Stimulated activated CD4-positive, alpha-beta T cell treated with anti-CD3 and anti-CD28 coated beads, Interleukin-1b, Interleukin-23, amount 100 ng/mL, for 4 hours (primary cell): ENCODE measurements around the gene RMDN2.
"Not testable (repeated sequence)": the region's sequence is repeated elsewhere in the genome, so short reads cannot be mapped to it uniquely, and the experiment has no call there.

Experiments
- DNase-seq, 2 donors: peaks; one replicate each; pipeline ENCODE4 v3.0.0-alpha.2; 2020; ENCODE audit warnings: low read depth in 2 of 2

Gene RMDN2

DNA sequence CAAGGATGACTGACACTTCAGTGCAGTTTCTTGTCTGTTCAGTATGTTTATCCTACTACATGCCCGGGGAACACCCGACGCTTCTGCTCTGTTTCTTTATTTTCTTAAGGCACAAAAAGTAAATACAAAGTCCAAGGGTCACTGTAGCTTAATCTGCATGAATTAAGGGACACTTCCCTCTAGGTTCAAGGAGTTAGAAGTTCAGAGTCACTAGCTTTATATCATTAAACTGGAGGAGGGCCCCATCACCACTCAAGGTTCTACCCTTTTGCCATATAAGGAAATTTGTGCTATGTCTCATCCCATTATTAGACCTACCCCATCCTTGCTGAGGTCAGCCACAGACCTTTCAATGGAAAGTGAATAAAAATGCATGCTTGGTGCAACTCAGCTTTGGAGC is 27.6 kb upstream of the RMDN2 start:
- no peak for DNase-seq

DNA sequence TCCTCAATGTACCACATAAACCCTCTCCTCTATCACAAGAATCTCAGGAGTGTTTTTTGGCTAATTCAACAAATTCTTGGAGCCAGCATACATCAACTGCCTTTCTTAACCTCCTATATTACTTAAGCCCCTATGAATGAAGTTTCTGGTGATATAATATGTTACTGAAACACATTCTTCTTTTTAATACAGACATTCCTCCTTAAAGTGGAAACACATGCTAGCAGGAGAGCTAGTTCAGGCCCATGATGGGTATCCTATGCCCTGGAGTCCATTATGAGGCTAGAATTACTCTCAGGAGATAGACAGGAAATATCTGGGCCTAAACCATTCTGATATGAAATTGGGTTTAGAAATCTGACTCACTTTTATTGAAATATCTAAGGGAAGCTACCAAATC is 26.6 kb upstream of the RMDN2 start:
- DNase-seq, result no peak

DNA sequence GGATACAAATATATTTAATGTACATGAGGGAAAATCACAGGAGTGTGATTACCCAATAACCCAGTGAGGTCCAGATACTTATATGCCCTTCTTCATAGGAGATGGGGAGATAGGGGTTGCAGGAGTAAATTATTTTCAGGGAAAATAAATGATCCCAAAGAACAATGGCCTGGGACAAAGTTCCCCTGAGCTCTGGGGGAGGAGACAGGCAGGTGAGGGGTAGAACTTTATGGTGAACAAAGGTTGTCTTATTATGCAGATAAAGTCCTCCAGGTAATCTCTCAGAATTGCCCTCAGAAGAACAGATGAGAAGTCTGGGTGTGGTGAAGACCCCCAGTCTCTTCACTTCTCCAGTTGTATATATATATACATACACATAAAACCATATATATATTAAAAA is 22.1 kb upstream of the RMDN2 start:
- DNase-seq, result no peak

DNA sequence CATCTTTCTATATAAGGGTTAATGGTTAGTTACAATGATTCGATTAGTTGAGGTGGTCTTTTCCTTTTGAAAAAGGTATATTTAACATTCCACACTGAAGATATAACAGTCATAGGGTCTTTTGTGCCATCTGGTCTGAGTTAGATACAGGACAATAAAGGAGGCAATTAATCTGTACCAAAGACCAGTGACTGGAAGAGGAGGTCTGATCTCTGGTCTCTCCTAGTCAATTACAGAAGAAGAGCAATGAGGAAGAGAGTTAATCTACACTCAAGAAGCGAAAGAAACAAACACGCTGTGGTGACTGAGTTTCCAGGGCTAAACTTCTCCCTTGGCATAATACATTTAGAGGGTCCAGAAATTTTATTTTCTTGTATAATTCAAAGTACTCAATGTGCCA is 20.7 kb upstream of the RMDN2 start:
- no peak for DNase-seq

DNA sequence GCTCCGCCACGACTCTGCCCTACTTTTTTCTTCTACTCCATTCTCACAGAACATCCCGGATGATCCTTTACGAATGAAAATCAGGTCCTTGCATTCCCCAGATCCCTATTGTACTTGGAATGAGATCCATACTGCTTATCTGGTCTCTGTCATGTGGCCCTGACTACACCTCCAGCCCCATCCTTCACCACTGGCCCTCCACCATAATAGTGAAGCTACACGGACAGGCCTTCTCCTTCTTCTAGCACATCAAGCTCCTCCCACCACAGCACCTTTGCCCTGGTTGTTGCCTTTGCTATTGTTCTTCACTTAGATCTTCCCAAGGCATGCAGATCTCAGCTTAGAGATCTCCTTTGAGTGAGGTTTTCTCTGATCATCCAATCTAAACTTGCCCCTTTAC is 20.1 kb upstream of the RMDN2 start:
- DNase-seq, result no peak

DNA sequence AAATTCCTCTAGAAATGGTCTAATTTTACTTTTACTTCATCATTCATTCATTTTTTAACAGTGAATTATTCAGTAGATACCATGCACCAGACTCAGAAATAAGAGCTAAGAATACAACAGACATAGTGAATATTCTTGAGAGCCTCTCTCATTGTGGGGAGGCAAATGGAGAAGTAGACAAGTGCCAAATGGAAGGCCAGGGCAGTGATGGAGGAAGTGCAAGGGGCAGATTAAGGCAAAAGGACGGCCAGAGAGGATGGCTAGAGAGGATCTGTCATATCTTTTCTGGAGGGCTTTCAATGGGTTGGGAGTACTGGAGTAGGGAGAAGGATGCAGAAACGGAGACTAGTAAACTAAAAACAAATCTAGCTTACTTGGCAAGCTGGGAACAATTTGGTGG is 19.0 kb upstream of the RMDN2 start:
- no peak for DNase-seq

DNA sequence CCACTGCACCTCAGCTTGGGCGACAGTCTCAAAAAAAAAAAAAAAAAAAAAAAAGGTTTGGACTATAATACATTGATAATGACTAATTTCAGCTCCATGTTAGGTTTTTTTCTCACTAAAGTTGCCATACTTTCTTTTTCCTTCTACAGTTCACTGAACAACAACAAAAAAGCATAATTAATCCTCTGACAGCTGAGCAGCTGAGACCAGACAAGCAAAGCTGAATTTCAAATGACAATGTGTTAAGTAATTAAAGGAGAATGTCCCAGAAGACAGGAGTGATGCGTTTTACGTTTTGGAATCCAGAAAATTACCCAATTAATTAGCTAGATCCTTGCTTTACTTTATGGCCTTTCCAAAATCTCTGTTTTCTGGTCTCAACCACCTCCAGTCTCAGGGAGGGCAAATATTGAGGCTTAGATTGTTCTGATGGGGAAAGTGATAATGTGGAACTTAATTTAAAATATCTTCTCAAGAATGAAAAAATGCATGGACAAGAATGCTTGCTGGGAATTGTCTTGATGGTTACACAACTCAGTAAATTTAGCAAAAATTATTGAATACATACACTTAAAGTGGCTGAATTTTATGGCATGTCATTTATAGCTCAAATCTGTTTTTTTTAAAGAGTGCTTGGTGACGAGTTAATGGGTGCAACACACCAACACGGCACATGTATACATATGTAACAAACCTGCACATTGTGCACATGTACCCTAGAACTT is 17.4 kb upstream of the RMDN2 start:
- no peak for DNase-seq

DNA sequence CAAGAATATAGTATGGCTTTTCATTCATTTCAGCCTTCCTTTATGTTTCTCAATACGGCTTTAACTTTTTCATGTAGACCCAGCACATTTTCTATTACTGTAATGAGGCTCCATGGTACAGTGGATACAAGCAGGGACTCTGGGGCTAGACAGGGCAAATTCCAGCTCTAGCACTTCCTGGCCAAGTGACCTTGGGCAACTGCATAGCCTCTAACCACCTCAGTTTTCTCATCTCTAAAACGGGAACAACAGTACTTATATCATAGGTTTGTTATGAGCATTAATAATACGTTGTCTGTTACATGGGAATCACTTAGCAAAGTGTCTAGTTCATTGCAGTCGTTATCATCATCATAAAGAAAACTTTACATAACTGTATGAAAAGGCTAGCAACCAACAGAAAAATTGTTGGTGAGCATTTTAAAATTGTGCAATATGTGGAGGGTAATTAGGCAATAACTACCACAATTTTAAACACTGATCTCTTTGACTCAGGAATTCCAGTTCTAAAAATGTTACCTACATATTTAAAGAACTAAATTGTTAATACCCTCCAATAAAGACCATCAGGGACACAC is 13.7 kb upstream of the RMDN2 start:
- DNase-seq, result no peak

DNA sequence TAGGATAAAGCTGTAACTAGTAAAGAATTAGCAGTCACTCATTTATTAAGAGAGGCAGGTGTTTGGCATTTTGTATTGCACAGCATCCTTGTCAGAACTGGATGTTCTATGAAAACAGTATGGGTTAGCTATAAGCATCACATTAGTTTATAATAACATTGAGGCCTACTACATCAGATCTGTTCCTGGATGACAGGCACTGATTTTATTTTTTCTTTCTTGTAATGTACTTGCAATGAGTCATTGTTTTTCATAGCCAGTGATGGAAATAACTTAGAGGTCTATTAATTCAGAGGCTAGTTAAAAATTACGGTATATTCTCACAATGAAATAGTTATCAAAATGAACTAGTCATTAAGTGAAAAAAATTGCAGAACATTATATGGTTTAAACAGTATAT is 13.0 kb upstream of the RMDN2 start:
- no peak for DNase-seq

DNA sequence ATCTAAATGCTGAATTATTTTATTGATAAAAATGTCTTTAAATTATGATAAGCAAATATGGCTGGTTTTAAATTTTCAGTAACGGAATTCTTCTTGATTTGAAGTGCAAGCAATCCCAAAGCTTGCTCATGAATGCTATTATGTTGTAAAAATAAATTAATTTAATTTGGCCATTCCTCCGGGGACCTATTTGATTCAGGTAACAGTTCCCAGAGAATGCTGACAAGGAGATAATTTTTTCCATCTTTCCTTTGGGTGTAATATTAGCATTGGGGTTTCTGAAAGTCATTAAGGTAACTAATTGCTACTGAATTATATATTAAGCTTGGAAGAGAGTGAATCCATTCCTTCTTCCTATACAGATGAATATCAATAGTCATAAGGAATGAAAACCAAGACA is 12.5 kb upstream of the RMDN2 start:
- DNase-seq, result no peak

DNA sequence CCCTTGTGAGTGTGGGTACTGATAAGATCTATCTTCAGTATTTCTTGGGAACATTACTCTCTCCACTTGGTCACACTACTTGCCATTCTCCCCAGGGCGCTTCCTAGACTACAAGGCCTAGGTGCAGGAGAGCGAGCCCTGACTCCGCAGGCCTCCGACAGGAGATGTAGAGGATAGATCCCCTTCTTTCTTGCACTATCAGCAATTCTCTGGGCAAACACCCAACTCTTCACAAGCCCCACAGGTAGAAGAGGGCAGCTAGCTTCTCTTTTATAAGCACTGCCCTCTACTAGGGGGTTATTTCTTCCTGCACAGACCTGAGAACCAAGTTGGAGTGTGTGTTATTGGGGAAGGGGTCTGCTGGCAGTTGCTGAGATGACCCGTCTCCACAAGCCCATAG is 10.7 kb upstream of the RMDN2 start:
- no peak for DNase-seq

DNA sequence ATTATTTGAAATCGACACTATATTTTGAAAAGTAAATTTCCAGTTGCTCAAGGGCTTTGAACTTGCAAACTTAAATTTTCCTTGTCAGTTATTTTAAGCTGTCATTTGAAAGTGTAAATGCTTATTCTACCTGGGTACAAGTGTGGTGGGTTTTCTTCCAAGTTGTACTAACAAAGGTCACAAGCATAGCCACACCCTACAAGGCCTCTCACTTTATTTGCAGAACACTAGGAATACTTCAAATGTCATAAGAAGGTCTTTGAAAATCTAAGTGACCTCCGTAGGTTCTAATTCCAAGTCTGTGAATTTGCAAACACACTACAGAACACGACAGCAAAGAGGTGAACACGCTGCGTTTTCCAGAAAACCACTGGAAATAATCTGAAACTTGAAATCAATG is 9.3 kb upstream of the RMDN2 start:
- no peak for DNase-seq

DNA sequence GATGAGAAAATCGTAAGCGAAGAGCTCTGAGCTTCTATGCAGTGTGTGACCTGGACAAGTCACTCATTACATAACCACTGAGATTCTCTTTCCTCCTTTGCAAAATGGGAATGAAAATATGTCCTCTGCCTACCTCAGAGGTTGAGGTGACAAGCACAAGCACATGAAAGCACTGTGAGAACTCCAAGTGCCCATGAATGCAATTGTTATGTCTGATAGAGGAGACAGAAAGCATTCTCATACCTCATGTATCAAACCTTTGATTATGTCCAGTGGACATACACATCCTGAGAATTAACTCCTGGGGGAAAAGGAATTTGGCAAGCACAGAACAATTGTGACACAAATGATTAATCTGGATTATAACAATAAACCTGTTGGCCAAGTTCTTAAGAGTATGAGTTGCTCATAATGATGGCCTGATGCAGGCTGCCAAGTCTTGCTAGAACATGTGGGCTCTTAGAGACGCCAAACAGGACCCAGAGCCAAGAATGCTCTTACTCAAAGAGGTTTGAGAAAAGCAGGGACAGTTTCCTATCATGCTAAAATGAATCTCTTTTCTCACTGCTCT is 8.5 kb upstream of the RMDN2 start:
- DNase-seq, result no peak

DNA sequence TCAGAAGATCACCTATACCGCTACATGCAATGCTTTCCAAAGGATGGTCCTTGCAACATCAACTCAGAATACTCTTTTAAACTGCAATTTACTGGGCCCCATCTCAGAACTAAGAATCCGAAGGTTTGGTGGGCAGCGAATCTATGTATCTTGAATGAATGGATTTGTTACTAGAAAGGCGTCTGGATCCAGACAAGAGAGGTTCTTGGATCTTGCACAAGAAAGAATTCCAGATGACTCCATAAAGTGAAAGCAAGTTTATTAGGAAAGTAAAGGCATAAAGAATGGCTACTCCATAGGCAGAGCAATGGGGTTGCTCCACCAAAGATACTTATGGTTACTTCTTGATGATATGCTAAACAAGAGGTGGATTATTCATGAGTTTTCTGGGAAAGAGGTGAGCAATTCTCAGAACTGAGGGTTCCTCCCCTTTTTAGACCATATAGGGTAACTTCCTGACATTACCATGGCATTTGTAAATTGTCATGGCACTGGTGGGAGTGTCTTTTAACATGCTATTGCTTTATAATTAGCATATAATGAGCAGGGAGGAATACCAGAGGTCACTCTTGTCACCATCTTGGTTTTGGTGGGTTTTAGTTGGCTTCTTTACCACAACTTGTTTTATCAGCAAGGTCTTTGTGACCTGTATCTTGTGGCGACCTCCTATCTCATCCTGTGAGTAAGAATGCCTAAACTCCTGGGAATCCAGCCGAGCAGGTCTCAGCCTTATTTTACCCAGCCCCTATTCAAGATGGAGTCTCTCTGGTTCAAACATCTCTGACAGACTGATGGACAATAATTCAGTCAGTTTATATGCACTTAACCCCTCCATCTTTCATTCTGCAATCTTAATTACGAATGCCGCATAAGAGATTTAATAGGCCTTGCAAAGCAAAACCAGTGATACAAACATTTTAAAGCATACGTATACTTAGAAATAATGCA is 7.5 kb upstream of the RMDN2 start:
- DNase-seq, result no peak

DNA sequence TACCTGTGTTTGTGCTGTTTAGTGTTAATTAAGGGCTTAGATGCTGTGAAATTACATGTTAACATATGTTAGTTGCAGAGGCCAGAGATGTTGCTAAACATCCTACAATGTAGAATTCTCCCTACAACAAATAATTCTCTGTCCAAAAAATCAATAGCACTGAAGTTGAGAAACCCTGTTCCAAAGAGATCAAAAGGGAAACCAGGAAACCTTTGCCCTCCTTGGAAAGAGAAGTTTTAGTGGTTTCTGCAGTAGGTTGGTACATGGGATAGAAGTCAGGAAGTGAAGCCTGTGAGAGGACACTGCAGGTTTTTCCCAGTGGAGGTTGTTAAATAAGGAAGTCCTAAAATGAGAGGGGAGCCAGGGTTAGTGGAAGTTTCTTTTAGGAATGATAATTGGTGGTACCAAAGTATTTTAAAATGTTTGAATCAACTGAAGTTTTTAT is 6.3 kb upstream of the RMDN2 start:
- no peak for DNase-seq

DNA sequence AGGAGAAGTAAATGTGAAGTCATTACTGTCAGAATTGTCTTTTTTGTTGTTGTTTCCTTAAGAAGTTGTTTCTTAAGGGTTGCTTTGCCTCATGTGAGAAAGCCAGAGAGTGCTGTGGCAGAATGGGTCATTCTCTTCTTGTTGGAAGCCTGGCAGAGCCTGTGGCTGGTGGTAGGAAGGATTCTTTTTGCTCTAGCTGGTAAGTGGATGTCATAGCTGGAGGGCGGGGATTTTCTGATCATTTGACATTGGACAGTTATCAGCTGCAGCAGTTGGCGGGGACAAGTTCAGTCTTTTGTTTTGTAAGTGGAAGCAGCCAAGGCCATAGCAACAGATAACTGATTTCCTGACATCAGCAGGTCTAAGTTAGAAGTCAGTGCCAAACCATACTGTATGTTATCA is 5.5 kb upstream of the RMDN2 start:
- DNase-seq, result no peak

DNA sequence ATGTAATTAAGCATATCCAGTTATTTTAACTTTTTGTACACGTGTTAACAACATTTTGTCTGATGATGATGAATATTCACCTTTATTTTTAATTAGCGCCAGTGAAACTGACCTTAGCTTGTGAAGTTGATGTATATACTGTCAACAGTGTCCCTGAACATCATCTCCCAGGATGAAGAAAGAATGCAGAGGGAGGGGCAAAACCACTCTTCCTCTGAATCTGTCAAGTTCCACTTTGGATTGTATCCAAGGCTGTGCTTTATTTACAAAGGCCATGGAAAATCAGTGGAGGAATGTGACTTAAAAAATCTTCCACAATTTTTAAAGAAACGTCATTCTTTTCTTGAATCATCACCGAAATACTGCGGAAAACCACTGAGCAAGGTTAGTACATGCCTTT is 4.5 kb upstream of the RMDN2 start:
- no peak for DNase-seq

DNA sequence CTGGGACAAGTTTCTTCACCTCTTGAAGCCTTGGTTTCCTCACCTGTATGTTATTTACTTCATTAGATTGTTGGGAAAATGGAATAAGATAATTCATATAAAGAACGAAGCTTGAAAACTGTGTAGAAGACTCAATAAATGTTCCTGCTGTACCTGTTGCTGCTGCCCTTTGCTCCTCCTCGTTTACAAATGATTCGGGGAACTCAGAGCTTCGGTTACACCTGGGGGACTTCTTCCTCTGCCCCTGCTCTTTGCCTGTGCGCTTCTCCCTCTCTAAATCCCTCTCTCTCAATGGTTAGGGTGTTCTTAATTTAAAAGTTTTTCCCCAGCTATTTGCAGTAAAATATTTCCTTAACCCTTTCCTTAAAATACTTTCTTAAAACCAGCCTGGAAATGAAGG is 3.3 kb upstream of the RMDN2 start:
- DNase-seq, result no peak

DNA sequence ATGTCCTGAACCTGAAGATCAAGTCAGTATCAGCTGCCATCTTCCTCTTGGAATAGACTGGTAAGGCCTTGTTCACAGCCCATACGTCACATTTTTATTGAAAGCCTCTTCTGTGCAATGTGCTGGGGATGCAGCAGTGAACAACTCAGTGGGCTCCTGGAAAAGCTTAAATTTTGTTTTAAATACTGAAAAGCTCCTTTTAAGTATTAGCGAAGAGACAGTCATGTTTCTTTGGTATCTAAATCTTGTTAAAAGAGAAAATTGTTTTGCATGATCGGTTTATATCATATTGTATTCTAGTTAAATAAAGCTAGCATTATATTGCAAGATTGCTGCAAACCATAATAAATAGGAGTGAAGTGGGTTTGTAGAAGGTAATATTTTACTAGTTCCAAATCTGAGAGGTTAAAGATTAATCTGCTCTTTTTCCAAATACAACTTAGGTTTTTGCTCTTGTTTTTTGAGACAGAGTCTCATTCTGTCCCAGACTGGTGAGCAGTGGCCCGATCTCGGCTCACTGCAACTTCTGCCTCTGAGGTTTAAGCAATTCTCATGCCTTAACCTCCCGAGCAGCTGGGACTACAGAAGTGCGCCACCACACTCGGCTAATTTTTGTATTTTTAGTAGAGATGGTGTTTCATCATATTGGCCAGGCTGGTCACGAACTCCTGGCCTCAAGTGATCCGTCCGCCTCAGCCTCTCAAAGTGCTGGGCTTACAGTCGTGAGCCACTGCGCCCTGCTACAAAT is 1.6 kb upstream of the RMDN2 start:
- DNase-seq, result no peak

DNA sequence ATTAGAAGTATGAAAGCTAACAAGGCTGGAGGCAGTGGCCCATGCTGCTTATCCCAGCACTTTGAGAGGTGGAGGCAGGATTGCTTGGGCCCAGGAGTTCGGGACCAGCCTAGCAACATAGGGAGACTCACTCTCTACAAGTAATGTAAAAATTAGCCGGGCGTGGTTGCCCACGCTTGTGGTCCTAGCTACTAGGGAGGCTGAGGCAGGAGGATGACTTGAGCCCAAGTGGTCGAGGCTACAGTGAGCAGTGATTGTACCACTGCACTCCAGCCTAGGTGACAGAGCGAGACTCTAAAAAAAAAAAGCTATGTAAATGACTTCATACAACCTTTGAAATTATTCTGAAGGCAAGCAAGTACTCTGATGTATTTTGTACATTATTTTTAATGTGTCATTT is 1.5 kb downstream of the RMDN2 start:
- DNase-seq, result no peak

DNA sequence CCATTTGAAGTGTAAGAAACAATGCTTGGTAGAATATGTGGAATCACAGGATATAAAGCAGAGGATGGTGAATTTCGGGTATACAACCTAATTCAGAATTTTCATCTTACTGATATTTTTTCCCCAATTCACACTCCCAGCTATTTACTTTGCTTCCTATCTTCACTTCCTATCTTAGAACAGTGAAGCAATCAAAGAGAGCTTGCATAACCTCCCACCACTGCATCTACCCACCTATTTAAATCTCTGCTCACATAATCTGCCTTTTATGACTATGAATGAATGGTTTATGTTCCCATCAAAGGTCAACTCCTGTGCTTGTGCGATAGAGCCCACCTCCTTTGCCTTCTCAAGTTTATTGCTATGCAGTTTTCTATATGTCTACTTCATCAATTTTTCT is 3.3 kb downstream of the RMDN2 start:
- no peak for DNase-seq

DNA sequence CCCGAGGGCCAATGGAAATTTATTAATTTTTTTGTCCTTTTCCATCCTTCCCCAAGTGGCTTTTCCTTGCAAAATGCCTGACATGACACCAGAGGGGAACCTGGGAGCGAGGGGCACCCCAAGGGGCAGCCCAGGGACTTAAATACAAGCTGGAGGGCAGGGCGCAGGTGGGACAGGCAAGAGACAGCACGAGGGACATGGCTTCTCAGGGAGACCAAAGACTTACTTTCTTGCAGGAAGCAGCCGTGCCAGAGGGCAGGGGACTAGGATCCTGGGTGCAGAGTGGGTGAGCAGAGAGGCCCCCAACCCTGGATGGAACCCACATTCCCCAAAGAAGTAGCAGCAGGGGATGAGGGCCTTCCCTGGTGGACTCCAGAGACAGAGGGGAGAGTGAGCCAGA is 5.3 kb downstream of the RMDN2 start:
- not testable (repeated sequence) for DNase-seq
